WI38 (cell line): Measurements from ENCODE around the gene KRTAP10-8.
"Not testable (repeated sequence)": the region's sequence is repeated elsewhere in the genome, so short reads cannot be mapped to it uniquely, and the experiment has no call there.

Experiments used
- H3K4me3 ChIP-seq: 2 replicates; pipeline ENCODE4 v1.5.1; 2011; ENCODE audit warnings: low read depth, mild to moderate bottlenecking, control low read depth, low read length
- CTCF ChIP-seq: IDR thresholded peaks from 2 replicates; pipeline ENCODE4 v1.5.1; 2012; ENCODE audit warnings: low read depth, mild to moderate bottlenecking, control low read depth, low read length

Gene KRTAP10-8

GRCh38 chr21:44656868-44657267 lies 45.0 kb downstream of the KRTAP10-8 start:
- no peak for TF ChIP-seq CTCF
- no peak overlapping the region for H3K4me3 ChIP-seq

GRCh38 chr21:44657635-44658540 lies 46.0 kb downstream of the KRTAP10-8 start, which contains the start of gene KRTAP12-3:
Gene KRTAP12-3, plus strand, starts transcription at chr21:44657932. Its CDS starts 48 bp downstream, at chr21:44657980.
- no peak within 1 kb of the TSS for H3K4me3 ChIP-seq
- TF ChIP-seq CTCF, result no peak

- no peak for TF ChIP-seq CTCF
Measured at GRCh38 chr21:44658541-44658910, 46.6 kb downstream of the KRTAP10-8 start.

GRCh38 chr21:44658913-44659595 lies 47.2 kb downstream of the KRTAP10-8 start:
- H3K4me3 ChIP-seq, result no peak overlapping the region
- TF ChIP-seq CTCF, result no peak

More at GRCh38 chr21:44658541-44658910, 46.6 kb downstream of the KRTAP10-8 start:
- no peak overlapping the region for H3K4me3 ChIP-seq

- not testable (repeated sequence) for H3K4me3 ChIP-seq
Measured at GRCh38 chr21:44661567-44661966, 49.7 kb downstream of the KRTAP10-8 start.
